Renal cortical epithelial cell (primary cell): Measurements from ENCODE around the gene EPHA10. TPM values are rescaled to one million over a fixed set of nuclear protein-coding genes. Genes with fewer than 3 reads are reported as not detected.
A peak's percentile ranks its signal among the peaks of the same experiment; 100 is the strongest.
"Not testable (repeated sequence)": the region's sequence is repeated elsewhere in the genome, so short reads cannot be mapped to it uniquely, and the experiment has no call there.

ENCODE experiments used
- DNase-seq: peaks from one replicate; pipeline ENCODE4 v3.0.0-alpha.2; 2011; ENCODE audit warnings: low read depth
- total RNA-seq: library from RNA; depleted of rRNA; stranded (reverse); fragments of >200 nt; gene quantifications from 2 replicates; pipeline ENCODE4 v1.2.3, GENCODE V29; 2014

The EPHA10 gene
- total RNA-seq, 1 donor from 2014 or later, result 0.05 TPM

DNA sequence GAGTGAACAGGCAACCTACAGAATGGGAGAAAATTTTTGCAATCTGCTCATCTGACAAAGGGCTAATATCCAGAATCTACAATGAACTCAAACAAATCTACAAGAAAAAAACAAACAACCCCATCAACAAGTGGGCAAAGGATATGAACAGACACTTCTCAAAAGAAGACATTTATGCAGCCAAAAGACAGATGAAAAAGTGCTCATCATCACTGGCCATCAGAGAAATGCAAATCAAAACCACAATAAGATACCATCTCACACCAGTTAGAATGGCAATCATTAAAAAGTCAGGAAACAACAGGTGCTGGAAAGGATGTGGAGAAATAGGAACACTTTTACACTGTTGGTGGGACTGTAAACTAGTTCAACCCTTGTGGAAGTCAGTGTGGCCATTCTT lies 6.5 kb upstream of the EPHA10 start:
- DNase-seq, result not testable (repeated sequence)

- no peak for DNase-seq
These were observed 2.6 kb upstream of the EPHA10 start for GRCh38 chr1:37767488-37767887.

- no peak for DNase-seq
These were observed 1.2 kb upstream of the EPHA10 start for GRCh38 chr1:37765916-37766664.

DNA sequence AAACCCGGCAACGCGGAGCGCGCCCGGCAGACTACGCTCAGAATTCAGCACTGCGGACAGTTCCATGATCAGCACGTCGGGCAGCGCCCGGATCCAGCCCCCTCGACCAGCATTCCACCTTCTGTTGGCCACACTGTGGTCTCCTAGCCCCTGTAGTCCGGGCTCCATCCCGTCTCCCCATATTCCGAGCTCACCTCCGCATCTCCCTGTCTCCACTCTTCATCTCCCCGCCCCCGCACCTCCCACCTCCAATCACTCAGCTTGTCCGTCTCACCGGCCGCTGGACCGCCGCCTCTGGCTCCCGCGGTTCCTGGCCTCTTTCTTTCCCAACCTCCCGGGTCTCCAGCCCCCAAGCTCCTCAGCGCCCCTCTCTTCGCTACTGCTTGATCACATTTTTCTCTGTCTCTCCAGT lies 500 bp downstream of the EPHA10 start:
- DNase-seq, result peak; percentile 9

DNA sequence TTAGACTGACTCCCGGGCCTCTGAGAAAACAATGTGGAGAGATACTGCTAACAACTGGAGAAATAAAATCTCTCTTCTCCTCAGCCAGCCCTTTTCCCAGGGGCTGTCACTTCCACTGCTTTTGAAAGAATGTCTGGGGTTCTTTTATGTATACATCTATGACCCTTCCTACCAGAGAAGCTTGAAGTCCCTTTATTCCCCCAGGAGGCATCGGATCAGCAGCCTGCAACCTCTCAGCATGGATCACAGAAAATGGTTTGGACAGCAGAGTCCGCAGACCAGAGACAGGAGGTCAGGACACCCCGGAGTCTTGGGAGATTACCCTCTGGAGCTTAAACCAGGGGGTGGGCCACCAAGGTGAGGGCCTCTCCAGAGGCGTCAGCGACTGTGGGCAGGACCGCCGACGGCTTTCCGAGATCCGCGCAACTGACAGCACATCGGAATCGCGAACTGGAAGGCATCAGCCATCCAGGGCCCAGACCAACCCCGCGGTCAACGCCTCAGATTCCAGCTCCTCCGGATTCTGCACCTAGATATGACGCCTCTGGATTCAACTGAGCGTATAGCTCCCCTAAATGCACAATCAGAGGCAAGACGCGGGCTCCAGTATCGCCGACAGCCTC lies 1.0 kb downstream of the EPHA10 start:
- no peak for DNase-seq

DNA sequence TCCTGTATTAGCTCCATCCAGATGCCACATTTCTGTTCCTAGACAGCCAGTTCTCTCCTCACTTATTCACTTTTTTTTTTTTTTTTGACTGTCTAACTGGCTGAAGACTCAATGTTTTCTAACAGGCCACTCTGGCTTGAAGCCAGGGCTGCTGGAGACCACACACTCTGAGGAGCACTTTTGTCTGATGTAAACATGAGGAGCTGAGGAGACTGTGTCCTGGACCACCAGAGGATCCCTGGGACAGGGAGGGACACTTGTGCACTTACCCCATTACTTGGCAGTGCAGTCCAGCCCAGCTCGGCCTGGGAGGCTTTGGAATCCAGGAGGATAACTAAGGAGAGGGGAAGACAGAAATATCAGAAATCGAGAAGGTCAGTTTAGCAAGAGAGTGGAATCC lies 2.4 kb downstream of the EPHA10 start:
- DNase-seq, result no peak

- DNase-seq, result no peak
These were observed 3.4 kb downstream of the EPHA10 start for GRCh38 chr1:37761416-37762095.

DNA sequence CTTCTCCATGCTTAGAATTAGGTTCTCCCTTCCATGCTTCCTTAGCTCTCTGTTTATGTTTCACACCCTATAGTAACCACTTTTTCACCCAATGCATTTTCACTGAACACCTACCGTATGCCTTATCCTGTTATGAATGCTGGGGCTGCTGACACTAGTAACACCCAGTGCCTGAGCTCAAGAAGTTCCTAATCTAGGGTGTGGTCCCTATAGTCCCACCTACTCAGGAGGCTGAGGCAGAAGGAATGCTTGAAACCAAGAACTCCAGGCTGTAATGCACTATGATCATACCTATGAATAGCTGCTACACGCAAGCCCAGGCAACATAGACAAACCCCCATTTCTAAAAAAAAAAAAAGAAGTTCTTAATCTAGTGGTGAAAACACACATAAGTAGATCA lies 5.5 kb downstream of the EPHA10 start:
- DNase-seq, result no peak

DNA sequence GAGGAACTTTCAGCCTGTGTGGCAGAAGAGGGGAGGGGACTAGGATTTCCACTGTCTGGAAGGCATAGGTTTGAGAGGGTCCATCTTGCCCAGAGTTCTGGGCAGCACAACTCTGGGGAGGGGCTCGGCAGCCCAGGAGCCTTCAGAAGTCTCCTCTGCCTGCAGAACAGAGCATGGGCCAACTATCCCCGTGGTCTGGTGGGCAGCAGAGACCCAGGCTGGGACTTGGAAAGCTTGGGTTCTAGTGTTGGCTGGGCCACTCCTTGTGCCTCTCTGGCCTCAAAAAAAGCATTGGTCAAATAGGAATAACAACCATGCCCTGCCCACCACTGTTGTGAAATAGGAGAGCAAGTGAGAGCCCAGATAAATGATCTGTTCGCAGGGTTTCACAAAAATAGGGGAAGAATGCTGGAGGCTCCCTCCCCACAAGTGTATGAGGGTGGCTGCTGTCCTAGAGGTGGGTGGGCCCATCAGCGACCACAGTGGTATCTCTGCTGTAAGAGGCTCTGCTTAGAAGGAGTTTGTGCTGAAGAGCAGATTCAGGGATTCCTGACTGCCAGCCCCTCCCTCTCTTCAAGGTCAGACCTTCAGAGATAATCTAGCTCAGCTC lies 8.9 kb downstream of the EPHA10 start:
- DNase-seq, result no peak

DNA sequence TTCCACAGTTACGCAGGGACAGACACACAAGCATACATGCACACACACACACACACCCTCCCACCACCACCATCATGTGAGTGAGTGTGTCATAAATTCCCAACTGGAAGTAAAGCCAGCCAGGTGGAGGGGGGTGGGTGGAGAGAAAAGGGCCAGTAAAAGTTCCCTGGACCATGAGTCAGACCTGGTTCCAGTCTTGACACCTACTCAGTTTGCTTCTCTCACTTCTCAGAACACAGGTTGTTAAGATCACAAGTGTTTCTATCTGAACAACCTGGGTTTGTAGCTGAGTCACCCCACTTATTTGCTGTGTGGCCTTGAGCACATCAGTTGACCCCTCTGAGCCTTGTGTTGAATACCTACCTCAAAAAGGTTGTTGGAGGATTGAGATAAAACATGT lies 9.6 kb downstream of the EPHA10 start:
- peak; percentile 57 for DNase-seq

- no peak for DNase-seq
These were observed 11.2 kb downstream of the EPHA10 start for GRCh38 chr1:37753473-37754321.

GRCh38 chr1:37752583-37753471 lies 12.1 kb downstream of the EPHA10 start:
- no peak for DNase-seq

DNA sequence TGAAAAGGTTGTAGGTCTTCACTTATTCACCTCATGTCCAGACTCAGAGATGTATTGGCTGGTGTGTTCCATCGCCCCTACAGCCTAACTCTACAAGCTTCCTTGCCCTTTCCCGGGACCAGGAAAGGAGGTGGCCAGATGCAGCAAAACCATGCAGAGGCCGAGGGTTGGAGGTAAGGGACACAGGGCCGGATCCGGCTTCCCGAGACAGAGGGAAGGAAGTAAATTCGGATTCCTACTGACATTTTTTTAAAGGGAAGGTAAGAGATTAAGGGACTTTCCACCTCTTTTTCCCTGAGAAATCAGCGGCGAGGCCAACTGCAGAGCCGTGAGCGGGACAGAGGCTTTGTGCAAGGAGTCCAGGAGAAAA lies 12.7 kb downstream of the EPHA10 start:
- no peak for DNase-seq

DNA sequence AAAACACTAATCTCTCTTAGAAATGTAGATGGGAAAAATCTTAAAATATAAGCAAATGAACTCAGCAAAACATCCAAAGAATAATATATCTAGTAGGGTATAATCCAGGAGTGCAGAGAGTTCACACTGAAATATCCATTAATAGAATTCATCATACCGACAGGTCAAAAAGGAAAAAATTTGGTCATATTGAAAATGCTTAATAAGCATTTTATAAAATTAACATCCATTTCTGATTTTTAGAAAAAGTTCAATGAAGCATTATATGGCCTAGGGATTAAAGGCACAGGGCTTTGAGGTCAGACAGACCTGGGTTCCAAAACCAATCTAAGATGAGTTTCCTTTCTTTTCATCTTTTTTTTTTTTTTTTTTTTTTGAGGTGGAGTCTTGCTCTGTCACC lies 16.4 kb downstream of the EPHA10 start:
- DNase-seq, result no peak

DNA sequence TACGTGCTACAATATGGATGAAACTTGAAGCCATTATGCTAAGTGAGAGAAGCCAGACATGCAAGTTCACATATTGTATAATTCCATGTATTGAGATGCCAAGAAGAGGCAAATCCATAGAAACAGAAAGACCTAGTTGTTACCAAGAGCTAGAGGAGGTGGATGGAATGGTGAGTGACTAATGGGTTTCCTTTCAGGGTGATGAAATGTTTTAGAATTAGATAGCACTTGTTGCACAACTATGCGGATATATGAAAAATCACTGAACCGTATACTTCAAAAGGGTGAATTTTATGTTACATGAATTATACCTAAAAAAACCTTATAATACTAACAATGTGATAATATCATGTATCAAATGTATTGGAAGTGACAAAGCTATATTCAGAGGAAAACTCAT lies 18.1 kb downstream of the EPHA10 start:
- DNase-seq, result no peak

DNA sequence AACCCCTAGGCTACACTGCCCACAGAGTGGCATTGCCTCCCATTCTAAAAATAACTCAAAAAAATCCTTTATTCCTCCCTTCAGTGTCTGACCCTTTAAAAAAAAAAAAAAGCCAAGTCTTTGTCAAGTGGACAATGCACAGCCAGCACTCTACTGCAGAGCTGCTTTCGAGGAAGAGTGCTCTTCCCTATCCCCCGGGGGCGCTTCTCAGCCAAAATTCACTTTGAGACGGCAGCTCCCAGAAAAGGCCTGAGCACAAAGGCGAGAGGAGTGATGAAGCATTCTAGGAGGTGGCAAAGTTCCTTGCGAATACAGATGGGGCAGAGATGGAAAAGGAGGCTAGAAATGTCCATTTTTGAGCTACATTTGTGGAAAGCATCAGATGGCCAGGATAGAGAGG lies 23.3 kb downstream of the EPHA10 start:
- no peak for DNase-seq

DNA sequence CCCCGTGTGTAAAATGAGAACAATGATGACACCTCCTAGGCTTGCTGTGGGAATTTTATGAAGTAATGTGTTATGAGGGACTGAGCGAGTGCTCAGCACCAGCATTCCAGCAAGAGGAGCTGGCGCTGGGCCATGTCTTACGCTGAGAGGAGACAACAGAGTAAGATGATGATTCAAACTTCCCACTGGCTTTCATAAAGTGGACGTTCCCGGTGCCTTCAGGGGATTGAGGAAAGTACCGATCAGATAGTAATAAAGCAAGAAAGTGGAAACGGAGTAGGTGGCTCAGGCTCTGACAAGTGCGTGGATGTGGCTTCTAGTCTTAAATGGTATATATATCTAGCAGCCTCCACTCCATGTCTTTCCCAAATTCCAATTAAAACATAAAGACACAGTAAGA lies 23.8 kb downstream of the EPHA10 start:
- no peak for DNase-seq

- DNase-seq, result peak; percentile 70
These were observed 25.7 kb downstream of the EPHA10 start for GRCh38 chr1:37739222-37739621.

DNA sequence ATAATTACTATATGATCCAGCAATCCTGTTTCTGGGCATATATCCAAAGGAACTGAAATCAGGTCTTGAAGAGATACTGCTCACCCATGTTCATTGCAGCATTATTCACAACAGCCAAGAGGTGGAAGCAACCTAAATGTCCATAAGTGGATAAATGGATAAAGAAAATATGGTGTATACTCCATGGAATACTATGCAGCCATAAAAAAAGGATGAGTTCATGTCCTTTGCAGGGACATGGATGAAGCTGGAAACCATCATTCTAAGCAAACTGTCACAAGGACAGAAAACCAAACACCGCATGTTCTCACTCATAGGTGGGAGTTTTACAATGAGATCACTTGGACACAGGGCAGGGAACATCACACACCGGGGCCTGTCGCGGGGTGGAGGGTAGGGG lies 26.3 kb downstream of the EPHA10 start:
- not testable (repeated sequence) for DNase-seq

DNA sequence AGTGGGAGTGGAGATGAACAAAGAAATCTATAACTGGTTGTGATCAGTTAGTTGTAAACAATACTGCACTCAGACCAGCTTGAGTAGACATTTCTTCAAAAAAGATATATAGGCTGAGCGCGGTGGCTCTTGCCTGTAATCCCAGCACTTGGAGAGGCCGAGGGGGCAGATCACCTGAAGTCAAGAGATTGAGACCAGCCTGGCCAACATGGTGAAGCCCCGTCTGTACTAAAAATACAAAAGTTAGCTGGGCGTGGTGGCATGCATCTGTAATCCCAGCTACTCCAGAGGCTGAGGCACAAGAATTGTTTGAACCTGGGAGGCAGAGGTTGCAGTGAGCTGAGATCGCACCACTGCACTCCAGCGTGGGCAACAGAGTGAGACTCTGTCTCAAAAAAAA lies 26.9 kb downstream of the EPHA10 start:
- DNase-seq, result not testable (repeated sequence)
